Right hindlimb (tissue), 1 donor: ENCODE measurements around the gene NMRAL1.
A peak's percentile ranks its signal among the peaks of the same experiment; 100 is the strongest.

ENCODE experiments used
- DNase-seq: peaks from one replicate; pipeline ENCODE4 v3.0.0-alpha.2; 2018

Gene NMRAL1

DNA sequence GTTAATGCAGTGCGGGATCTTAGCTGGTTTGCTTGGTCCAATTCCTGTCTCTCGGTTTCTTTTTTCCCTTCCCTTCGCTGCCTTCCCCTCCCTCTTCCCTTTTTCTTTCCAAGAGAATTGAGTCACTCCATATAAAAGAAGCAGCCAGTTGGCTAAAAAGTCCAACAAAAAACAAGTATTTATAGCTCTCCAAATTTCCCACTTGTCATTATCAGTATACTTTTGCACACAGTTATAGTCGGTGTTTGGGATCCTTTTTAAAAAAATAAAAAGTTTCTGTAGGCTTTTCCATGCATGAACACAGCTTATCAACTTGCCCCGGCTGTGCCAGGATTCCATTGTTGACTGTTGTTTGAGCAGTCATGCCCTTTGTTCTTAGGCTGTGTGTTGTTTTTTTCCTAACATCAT, 26.6 kb upstream of the NMRAL1 start:
- no peak for DNase-seq

DNA sequence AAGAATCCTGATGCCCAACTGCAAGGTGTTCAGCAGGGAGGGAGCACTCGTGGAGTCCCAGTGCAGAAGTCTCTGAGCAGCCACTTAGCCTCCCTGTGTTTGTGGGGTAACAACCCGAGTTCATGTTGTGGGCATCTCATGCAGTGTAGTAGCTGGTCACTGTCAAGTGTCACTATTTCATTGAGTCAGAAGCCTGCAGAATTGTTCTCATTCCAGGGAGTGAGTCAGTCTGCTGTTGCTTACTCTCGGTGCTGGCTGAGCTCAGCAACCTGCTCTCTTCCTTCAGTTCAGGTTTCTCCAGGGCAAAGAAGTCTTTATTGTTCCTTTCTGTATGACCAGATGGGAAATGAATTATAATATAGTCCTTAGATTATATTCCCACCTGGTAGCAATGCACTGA, 25.8 kb upstream of the NMRAL1 start:
- DNase-seq: no peak

DNA sequence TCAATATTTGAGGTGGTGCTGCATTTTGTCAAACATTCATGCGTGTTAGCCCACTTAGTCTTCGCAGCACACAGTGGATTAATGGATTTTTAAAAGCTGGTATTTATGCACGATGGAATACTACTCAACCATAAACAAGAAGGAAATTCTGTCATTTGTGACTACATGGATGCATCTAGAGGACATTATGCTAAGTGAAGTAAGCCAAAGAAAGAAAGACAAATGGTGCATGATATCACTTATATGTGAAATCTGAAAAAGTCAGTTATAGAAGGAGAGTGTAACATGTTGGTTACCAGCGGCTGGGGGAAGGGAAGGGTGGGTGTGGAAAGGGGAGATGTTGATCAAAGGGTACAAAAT, 24.8 kb upstream of the NMRAL1 start:
- no peak for DNase-seq

DNA sequence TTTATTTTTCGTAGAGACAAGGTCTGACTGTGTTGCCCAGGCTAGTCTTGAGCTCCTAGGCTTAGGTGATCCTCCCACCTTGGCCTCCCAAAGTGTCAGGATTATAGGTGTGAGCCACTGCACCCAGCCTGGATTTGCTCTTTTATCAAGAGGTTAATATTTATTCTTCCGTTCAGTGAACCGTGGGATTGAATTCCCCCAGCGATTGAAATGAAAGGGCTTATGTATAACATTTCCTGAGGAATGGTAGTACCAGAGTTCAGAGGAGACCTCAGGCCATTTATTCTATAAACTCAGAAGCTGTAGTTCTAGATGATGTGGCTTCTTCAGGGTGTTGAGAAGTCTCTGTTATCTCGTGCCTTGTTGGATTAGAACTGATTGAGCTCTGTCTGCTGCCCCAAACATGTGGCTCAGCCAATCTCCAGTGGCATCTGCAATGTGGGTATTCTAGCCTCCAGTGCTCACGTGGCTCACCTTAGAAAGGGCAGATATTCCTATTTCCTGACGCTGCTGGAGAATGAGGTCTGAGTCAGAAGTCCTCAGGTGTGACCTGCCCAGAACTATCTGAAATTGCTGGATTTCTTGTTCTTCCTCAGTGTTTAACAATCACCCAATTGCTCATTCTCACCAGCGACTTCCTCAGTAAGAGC, 24.2 kb upstream of the NMRAL1 start:
- DNase-seq: no peak

DNA sequence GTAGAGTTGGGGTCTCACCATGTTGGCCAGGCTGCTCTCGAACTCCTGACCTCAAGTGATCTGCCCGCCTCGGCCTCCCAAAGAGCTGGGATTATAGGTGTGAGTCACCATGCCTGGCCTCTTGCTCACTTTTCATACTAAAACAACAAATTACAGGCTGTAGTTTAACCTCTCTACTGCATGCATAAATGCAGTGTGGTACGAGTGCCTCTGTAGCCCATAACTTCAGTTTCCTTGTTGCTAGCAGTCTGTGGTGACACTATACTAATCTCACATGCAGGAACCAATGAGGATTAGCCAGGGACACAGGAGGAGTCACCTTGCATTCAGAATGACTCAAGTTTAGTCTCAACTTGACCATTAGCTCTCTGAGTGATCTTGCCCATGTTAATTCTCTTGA, 21.9 kb upstream of the NMRAL1 start:
- DNase-seq: no peak

DNA sequence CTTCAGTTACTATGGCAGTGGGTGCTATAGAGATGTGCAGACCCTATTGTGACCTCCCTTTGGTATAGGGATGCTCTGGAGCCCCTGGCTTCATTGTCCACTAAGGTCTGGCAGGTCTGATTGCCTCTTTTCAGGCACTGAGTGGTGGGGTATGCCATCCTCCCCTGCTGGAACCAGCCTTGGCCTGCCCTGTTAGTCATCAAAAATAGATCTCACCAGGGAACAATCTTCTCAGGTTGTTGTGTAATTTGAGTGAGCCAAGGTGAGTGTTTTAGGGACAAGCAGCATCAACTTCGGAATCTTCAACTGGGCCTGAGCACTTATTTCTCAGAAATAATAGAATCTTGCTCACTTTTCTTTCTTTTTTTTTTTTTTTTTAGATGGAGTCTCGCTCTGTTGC, 21.3 kb upstream of the NMRAL1 start:
- DNase-seq: no peak

DNA sequence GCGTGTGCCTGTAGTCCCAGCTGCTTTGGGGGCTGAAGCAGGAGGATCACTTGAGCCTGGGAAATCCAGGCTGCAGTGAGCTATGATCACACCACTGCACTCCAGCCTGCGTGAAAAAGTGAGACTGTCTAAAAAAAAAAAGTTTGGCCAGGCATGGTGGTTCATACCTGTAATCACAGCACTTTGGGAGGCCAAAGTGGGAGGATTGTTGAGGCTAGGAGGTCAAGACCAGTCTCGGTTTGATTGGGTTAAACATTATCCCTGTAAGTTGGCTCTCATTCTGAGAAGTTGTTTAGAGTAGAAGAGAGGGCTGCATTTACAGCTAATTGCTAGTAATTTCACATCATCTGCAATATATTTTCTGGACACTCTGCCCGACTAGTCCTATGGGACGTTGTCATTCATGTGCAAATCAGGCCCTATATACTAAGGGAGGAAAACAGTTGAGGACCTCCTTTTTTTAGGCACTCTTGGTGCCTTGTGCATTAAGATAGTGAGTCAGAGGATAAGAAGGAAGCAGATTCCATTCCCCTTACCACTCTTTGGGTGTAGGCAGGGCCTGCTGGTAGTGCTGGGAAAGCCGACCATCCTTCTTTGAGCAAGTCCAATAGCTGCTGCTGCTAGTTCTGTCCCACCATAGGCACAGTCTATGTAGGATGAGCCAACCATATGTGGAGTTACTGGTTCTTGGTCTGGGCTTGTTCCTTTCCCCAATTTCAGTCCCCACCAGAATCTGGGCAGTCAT, 20.5 kb upstream of the NMRAL1 start:
- DNase-seq: no peak

DNA sequence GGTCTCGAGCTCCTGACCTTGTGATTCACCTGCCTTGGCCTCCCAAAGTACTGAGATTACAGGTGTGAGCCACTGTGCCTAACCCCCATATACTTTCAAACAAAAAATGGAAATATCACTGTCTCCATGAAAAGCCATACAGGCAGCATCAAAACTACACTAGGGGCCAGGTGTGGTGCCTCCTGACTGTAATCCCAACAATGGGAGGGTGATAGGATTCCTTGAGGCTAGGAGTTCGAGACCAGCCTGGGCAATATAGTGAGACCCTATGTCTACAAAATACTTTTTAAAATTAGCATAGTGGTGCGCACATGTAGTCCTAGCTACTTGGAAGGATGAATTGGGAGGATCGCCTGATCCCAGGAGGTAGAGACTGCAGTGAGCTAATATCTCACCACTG, 17.5 kb upstream of the NMRAL1 start:
- no peak for DNase-seq

DNA sequence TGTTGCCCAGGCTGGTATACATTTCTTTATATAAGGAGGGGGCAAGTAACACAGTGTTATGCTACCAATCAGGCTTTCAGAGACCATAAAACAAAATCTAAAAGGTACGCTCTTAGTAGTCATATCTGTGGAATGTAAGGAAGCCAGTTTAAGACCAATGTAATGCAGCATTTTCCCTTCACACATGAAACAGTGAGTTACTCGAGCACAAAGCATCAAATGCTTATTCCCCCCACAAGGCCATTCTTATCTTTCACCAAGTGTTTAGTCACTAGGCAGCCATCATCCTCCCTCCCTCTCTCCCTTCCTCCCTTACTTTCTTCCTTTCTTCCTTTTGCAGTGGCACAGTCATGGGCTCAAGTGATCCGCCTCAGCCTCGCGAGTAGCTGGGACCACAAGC, 14.6 kb upstream of the NMRAL1 start:
- no peak for DNase-seq

DNA sequence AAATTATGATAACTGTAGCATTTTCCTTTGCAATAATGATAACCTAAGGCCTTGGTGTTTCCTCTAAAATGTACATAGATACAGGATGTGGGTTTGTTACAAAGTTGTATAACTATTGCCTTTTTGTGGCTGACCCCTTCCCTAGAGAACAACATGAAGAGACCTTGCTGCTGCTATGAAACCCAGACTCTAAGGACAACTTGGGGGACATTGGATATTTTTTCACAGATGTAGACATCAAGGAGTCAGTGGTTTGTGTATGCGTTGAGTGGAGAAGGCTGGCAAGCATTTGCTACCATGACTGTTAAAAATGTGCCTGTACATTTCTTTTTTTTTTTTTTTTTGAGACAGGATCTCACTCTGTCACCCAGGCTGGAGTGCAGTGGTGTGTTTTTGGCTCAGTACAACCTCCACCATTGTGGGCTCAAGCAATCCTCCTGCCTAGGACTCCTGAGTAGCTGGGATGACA, 14.1 kb upstream of the NMRAL1 start:
- DNase-seq: no peak

DNA sequence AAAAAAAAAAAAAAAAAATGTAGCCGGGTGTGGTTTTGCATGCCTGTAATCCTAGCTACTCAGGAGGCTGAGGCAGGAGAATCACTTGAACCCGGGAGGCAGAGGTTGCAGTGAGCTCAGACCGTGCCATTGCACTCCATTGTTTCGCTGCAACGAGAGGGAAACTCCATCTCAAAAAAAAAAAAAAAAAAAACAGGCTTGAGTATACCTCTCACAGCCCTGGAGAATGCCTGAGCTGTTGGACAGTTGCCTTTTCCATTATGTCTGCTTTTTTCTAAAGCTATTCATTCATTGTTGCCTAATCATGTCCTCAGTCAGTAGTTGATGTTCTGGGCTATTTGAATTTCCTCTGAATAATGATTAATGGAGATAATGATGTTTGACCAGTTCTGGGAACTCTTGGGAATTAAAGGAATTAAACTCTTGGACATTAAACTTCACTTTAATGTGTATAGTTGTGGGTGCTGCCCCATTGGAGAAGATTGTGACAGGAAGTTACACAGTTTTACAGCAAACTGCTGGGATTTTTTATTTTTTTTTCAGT, 13.6 kb upstream of the NMRAL1 start:
- no peak for DNase-seq

DNA sequence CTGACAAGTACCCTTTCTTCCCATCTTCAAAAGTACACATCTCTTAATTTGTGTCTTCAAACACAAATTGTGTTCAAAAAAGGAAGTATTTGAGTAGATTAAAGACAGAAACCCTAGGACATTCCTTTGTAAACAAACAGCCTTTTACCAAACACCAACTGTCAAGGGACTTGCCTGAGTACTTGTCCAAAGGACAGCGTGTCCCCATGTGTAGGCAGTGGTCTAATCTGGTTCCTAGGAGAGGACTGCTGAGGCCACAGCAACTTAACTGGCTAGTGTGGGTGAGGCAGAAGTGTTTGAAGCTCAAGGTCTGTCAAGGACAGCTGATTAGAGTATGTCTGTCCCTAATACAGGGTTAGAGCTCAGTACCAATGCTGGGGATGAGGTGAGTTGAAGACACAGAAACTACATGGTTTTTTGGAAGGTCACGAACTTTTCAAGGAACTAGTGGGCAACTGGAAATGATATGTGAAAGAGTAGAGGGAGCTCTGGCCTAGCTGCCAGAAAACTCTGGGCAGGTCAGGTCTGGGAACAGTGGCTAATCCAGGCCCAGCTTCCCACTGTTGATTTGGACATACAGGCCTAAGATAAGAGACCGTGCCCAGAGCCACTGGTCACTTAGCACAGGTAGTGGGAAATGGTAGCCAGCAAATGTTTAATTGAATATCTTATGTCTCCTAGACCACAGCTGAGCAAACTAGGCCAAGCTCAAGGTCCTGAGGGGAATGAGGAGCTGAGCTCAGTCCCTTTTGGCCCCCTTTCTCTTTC, 11.9 kb upstream of the NMRAL1 start:
- DNase-seq: no peak

DNA sequence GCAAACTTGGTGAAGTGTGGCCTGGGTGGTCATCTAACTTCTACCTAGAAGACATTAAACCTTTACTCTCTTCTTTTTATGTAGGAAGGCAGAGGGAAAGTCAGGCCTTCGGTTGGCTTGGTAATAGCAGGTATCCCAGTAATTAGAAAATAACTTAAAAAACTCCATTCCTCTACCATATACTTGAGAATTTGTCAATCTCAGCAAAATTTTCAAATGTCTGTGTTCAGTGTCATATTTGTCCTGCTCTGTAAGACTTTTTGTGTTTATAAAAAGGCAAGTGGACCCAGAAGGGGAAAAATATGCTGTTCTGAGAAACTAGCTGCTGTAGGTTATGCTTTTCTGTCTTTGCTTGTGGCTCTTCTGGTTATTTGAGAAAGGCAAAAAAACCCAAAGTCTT, 7.5 kb upstream of the NMRAL1 start:
- DNase-seq: no peak

DNA sequence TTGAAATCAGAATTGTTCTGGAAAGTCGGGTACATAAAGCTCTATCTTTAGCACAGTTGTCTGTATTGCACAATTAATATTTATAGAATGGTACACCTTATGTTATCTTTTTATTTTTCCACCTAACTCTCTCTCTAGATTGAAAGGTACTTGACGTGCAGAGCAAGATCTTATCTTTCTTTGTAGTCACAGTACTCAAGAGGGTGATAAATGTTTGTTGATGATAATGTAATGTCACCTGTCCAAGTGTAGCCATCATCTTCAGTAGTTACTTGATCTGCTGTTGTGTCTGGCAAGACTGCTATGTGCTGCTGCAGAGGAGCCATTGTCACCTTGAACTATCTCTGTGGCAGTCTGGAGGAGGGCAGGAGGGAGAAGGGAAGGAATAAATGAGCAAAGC, 7.1 kb upstream of the NMRAL1 start:
- DNase-seq: no peak

DNA sequence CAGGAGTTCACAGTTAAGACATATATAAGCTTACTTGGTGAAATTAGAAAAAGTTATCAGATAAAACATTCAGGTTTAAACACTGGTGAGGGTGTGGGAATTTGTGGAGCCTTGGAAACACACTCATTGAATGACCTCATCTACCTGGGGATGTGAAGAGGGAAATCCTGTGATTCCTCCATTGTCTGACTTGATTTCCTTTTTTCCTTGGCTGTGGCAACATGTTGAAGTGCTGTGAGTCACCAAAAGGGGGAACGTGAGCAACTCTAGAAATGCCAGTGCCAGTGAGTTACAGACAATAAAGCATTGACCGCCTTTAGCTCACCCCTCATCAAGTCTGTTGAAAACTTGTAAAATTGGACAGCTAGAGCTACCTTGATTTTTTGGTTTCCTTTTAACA, 3.5 kb upstream of the NMRAL1 start:
- no peak for DNase-seq

DNA sequence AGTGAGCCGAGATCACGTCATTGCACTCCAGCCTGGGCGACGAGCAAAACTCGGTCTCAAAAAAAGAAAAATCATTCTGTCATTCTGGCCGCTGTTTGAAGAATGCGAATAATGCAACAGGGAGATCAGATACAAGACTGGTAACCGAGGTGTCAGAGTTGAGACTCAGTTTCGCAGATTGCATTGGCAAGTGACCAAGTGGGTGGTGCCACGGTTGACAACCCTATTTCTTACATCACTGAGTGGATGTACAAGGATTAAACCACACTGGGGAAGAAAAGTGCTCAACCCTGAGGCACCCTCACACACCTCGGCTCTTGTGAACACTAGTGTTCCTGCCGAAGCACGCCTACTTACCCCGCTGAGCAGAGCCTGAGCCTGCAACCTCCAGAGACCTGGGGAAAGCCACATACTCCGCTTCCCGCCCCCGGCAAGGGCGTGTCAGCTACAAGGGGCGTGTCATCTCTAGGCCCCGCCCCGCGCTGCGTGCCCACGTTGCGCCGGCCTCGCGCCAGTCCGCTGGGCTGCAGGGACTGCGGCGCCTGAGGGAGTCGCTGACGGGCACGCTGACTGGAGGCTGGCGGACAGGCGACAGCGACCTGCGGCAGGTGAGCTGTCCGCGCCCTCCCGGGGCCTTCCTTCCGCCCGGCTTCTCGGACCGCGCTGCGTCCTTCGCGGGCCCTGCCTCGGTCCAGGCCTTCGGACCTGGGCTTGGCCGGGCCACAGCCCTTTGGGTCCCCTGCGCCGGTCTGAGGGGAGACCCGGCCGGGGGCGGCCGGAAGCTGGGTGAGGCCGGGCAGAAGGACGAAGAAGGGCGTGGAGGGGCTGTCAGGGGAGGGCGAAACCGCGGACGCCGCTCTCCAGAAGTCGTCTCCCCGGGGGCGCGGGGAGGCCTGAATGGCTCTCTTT, 1.7 kb upstream of the NMRAL1 start, which contains the start of gene HMOX2:
HMOX2 (plus strand) TSS at position 519 of the 909 bp plus-strand sequence. CDS start 29,127 bp downstream, outside the sequence.
- peak; percentile 93 for DNase-seq

DNA sequence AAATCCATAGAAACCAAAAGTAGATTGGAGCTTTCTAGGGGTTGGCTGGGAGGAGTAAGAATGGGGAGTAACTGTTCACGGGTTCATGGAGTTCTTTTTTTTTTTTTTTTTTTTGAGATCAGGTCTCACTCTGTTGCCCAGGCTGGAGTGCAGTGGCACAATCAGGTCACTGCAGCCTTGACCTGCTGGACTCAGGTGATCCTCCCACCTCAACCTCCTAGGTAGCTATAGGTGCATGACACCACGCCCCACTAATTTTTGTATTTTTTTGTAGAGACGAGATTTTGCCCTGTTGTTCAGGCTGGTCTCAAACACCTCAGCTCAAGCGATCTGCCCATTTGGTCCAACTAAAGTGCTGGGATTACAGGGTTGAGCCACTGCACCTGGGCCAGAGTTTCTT, 1.5 kb downstream of the NMRAL1 start:
- no peak for DNase-seq

DNA sequence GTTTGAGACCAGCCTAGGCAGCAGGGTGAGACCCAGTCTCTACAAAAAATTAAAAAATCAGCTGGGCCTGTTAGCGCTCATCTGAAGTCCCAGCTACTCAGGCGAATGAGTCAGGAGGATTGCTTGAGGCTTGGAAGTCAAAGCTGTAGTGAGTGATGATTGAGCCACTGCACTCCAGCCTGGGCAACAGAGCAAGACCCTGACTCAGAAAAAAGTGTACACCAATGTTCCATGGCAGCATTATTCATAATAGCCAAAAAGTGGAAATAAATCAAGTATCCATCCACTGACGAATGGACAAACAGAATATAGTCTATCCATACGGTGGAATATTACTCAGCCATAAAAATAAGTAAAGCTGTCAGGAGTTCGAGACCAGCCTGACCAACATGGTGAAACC, 2.6 kb downstream of the NMRAL1 start:
- DNase-seq: no peak

DNA sequence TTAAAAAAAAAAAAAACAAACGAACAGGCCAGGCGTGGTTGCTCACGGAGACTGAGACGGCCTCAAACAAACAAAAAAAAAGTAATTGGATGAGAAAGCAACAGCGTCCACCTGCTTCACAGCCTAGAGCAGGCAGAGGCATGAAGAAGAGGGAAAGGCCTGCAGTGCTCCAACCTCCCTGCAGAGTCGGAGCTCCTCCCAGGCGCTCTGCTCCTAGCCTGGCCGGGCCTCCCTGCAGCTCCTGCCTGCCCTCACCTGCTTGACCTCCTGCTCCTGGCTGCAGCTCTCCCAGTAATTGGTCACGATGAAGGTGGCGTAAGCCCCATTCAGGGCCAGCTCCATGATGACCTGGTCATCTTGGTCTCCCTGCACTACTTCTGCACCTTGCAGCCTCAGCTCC, 5.5 kb downstream of the NMRAL1 start:
- no peak for DNase-seq

DNA sequence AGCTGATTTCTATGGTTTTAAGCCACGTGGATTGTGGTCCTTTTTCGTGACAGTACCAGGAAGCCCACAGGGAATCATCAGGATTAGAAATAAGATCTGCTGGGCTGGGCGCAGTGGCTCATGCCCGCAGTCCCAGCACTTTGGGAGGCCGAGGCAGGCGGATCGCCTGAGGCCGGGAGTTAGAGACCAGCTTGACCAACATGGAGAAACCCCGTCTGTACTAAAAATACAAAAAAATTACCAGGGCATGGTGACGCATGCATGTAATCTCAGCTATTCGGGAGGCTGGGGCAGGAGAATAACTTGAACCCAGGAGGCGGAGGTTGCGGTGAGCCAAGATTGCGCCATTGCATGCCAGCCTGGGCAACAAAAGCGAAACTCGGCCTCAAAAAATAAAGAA, 6.5 kb downstream of the NMRAL1 start:
- no peak for DNase-seq

DNA sequence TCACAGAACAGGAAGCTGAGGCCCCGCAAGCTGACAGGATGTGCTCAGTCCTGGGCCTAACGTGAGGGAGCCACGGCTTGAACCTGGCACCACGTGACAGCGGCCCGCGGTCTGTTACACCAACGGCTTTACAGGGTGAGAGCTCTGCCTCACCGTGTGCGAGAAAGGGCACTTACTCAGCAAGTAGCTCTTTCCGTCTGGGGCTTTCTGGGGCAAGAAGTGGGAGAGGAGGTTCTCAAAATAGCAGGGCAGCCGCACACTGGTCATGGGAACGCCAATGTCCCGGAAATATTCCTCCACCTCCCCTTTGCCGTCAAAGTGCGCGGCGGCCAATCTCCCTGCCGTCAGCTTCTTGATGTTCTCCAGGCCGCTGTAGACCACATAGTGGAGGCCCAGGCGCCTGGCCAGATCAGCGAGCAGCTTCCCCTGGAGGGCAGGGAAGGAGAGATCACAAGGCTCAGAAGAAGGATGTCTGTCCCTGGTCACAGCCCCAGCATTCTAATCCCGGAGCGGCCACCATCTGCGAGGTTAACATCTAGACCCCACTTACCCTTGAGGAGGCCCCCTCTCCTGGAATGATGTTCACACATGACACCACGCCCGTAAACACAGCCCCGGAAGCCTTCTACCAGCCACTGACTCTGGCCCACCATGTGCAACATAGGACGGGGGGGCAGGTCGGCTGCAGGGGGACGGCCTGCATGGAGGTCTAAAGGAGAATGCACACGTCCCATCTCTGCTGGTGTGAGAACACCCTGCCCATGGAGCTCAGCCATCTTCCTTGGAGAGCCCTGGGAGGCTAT, 8.2 kb downstream of the NMRAL1 start:
- no peak for DNase-seq
